ENCODE measurements around the gene HAUS6. TPM values are rescaled to one million over a fixed set of nuclear protein-coding genes. Genes with fewer than 3 reads are reported as not detected.
A peak's percentile ranks its signal among the peaks of the same experiment; 100 is the strongest.

HAUS6 gene
- total and polyA plus RNA-seq, 2 of the 13 experiments (the other 11 are each of a cell fraction or from before 2014, with no cell fraction given), result 9.8 to 31.1 TPM

DNA sequence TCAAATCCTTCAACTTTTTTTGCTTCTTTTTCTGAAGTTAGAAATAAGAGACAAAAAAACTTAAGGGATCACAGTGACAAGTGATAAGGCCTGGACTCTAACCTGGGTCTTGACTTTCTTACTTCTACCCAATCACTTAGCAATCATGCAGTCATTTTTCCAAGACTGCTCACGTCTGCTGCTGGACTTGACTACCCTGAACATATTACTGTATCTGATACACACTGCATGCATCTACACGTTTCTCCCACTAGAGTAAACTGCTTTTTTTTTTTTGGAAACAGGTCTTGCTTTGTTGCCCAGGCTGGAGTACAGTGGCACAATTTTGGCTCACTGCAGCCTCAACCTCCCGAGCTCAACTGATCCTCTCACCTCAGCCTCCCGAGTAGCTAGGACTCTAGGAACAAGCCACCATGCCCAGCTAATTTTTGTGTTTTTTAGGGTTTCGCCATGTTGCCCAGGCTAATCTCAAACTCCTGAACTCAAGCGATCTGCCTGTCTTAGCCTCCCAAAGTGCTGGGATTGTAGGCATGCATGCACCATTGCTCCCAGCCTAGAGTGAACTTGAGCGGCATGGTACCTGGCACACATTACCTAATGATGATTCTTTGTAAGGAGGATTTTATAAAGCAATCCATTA, 17.2 kb upstream of the HAUS6 start:
- no peaks in the 10 kb centered on the region for H3K9me3 ChIP-seq (ENCODE audit: low read length)
- 94% methylated on average over 7 of the region's 7 CpGs for WGBS (ENCODE audit: low lambda C conversion rate)
- intact Hi-C loops (cut with micrococcal nuclease; ENCODE audit: unreplicated experiment) (loop anchor here (10.0 kb wide), 1 partner anchor 115 kb away; the partner anchor contains the start of gene DENND4C), in situ Hi-C loops (cut with HindIII; ENCODE audit: extremely low pct_ligation_motif_present, low pct_unique_long_range_greater_than_20kb) (no loop called here)
- no peak overlapping the region for H3K4me3 ChIP-seq (replicated peaks in 1 of 3; ENCODE audit: insufficient read depth in 1 of 3, low read depth in 2 of 3, low read length in 3 of 3)
- peaks cover 29% of the 10 kb centered on the region for H3K79me2 ChIP-seq (ENCODE audit: insufficient read depth, low read length)
- H2AFZ ChIP-seq (ENCODE audit: low read length), result no peak overlapping the region
- POLR2A ChIA-PET, result interaction anchor here (1.4 kb wide), 1 partner anchor 36 kb away, joined by 4 read pairs; no protein-coding TSS in a partner anchor
- peaks cover 92% of the 10 kb centered on the region for H3K4me1 ChIP-seq (ENCODE audit: insufficient read depth, low read length)
- DNase-seq (ENCODE audit: low spot score) (no peak), ATAC-seq (no peak), FAIRE-seq (no peak)
- H3K4me2 ChIP-seq (ENCODE audit: low read depth, low read length), result no peak overlapping the region
- peaks cover 27 to 93% of the 10 kb centered on the region in 2 experiments for H3K36me3 ChIP-seq (replicated peaks in 1 of 2; ENCODE audit: control insufficient read depth in 1 of 2, insufficient read depth in 2 of 2, low read length in 2 of 2)
- CTCF ChIA-PET (ENCODE audit: low intra/inter-chr PET ratio, low total read pairs), result no interaction called here
- H3K27me3 ChIP-seq (ENCODE audit: control insufficient read depth in 1 of 2, insufficient read depth in 2 of 2, low read length in 2 of 2), result no peaks in the 10 kb centered on the region
- H4K20me1 ChIP-seq (ENCODE audit: insufficient read depth, low read length), result peaks cover 59% of the 10 kb centered on the region
- BruUV-seq (replicated peaks), result no TSS peak
- no peak overlapping the region for H3K9ac ChIP-seq (ENCODE audit: insufficient read depth, low read depth, low read length)
- H3K27ac ChIP-seq (ENCODE audit: extremely low read length, insufficient read depth, low read length), result peak overlapping the region; percentile 8
- TF ChIP-seq, protein P1, sequence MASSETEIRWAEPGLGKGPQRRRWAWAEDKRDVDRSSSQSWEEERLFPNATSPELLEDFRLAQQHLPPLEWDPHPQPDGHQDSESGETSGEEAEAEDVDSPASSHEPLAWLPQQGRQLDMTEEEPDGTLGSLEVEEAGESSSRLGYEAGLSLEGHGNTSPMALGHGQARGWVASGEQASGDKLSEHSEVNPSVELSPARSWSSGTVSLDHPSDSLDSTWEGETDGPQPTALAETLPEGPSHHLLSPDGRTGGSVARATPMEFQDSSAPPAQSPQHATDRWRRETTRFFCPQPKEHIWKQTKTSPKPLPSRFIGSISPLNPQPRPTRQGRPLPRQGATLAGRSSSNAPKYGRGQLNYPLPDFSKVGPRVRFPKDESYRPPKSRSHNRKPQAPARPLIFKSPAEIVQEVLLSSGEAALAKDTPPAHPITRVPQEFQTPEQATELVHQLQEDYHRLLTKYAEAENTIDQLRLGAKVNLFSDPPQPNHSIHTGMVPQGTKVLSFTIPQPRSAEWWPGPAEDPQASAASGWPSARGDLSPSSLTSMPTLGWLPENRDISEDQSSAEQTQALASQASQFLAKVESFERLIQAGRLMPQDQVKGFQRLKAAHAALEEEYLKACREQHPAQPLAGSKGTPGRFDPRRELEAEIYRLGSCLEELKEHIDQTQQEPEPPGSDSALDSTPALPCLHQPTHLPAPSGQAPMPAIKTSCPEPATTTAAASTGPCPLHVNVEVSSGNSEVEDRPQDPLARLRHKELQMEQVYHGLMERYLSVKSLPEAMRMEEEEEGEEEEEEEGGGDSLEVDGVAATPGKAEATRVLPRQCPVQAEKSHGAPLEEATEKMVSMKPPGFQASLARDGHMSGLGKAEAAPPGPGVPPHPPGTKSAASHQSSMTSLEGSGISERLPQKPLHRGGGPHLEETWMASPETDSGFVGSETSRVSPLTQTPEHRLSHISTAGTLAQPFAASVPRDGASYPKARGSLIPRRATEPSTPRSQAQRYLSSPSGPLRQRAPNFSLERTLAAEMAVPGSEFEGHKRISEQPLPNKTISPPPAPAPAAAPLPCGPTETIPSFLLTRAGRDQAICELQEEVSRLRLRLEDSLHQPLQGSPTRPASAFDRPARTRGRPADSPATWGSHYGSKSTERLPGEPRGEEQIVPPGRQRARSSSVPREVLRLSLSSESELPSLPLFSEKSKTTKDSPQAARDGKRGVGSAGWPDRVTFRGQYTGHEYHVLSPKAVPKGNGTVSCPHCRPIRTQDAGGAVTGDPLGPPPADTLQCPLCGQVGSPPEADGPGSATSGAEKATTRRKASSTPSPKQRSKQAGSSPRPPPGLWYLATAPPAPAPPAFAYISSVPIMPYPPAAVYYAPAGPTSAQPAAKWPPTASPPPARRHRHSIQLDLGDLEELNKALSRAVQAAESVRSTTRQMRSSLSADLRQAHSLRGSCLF (CRISPR knock-in tag; IDR thresholded peaks at IDR 0.05; ENCODE audit: borderline replicate concordance), result no peak
- TF ChIP-seq HNRNPH1 (optimal IDR thresholded peaks at IDR 0.05; ENCODE audit: low read depth, low read length) (no peak), POLR2A (IDR thresholded peaks at IDR 0.05; ENCODE audit: insufficient read depth in 1 of 2, low read depth in 2 of 2, low read length in 2 of 2) (peak in 1 of 2 experiments; percentile 58; a peak in 2 of 4 replicates), POLR2AphosphoS5 (IDR thresholded peaks at IDR 0.05; ENCODE audit: low read depth, low read length) (peak; percentile 59; the same call in 1 of the 2 replicates), IKZF1 (IDR thresholded peaks at IDR 0.05) (no peak), KMT2A (CRISPR knock-in tag; IDR thresholded peaks at IDR 0.05) (no peak), ZNF543 (CRISPR knock-in tag; IDR thresholded peaks at IDR 0.05) (no peak), ZNF124 (CRISPR knock-in tag; IDR thresholded peaks at IDR 0.05) (no peak), RBM22 (optimal IDR thresholded peaks at IDR 0.05; ENCODE audit: low read length) (peak; percentile 39), SOX5 (CRISPR knock-in tag; IDR thresholded peaks at IDR 0.05; ENCODE audit: borderline replicate concordance) (no peak), ZNF589 (CRISPR knock-in tag; conservative IDR thresholded peaks at IDR 0.05) (0 out of 2 replicates have a peak, but pooled peaks have one; percentile 1), ZNF10 (CRISPR knock-in tag; IDR thresholded peaks at IDR 0.05; ENCODE audit: borderline replicate concordance, low read depth) (no peak), ZNF546 (CRISPR knock-in tag; conservative IDR thresholded peaks at IDR 0.05) (no peak)
- TF ChIP-seq, protein P2, sequence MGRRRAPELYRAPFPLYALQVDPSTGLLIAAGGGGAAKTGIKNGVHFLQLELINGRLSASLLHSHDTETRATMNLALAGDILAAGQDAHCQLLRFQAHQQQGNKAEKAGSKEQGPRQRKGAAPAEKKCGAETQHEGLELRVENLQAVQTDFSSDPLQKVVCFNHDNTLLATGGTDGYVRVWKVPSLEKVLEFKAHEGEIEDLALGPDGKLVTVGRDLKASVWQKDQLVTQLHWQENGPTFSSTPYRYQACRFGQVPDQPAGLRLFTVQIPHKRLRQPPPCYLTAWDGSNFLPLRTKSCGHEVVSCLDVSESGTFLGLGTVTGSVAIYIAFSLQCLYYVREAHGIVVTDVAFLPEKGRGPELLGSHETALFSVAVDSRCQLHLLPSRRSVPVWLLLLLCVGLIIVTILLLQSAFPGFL (CRISPR knock-in tag; IDR thresholded peaks at IDR 0.05), result no peak
- TF ChIP-seq, protein P3, sequence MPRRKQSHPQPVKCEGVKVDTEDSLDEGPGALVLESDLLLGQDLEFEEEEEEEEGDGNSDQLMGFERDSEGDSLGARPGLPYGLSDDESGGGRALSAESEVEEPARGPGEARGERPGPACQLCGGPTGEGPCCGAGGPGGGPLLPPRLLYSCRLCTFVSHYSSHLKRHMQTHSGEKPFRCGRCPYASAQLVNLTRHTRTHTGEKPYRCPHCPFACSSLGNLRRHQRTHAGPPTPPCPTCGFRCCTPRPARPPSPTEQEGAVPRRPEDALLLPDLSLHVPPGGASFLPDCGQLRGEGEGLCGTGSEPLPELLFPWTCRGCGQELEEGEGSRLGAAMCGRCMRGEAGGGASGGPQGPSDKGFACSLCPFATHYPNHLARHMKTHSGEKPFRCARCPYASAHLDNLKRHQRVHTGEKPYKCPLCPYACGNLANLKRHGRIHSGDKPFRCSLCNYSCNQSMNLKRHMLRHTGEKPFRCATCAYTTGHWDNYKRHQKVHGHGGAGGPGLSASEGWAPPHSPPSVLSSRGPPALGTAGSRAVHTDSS (CRISPR knock-in tag; conservative IDR thresholded peaks at IDR 0.05), result no peak
- TF ChIP-seq, protein P4, sequence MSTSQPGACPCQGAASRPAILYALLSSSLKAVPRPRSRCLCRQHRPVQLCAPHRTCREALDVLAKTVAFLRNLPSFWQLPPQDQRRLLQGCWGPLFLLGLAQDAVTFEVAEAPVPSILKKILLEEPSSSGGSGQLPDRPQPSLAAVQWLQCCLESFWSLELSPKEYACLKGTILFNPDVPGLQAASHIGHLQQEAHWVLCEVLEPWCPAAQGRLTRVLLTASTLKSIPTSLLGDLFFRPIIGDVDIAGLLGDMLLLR (CRISPR knock-in tag; IDR thresholded peaks at IDR 0.05), result no peak

Measured in HepG2 (cell line).